H1 (cell line): Measurements from ENCODE around the gene ZNF763. TPM values are rescaled to one million over a fixed set of nuclear protein-coding genes. Genes with fewer than 3 reads are reported as not detected.

Source experiments
- ASH2L ChIP-seq: fragments of 200-600, 300-600 bp; sonication (generic); IDR thresholded peaks from one replicate; pipeline ENCODE4 v1.7.1; 2017; ENCODE audit warnings: low read length
- BACH1 ChIP-seq: IDR thresholded peaks from 2 replicates; pipeline ENCODE4 v1.6.1; 2012; ENCODE audit warnings: low read length, improper control_type of control experiment
- BRCA1 ChIP-seq: IDR thresholded peaks from 2 replicates; pipeline ENCODE4 v1.6.1; 2012; ENCODE audit warnings: low read depth, low read length, improper control_type of control experiment
- CTCF ChIP-seq, 3 experiments: IDR thresholded peaks; 1 replicate in 2 of 3; 2 replicates in 1 of 3; pipeline versions ENCODE4 v1.5.1 to v1.6.1; 2011; ENCODE audit warnings: low read length in 3 of 3, mild to moderate bottlenecking in 3 of 3, inconsistent platforms in 2 of 3, low read depth in 1 of 3, moderate library complexity in 1 of 3; ENCODE audit not compliant: insufficient read depth in 1 of 3; ENCODE audit errors: control extremely low read depth in 1 of 3
- EGR1 ChIP-seq: IDR thresholded peaks from 2 replicates; pipeline ENCODE4 v1.6.1; 2011; ENCODE audit warnings: low read depth, low read length, borderline replicate concordance
- FOSL1 ChIP-seq: IDR thresholded peaks from 2 replicates; pipeline ENCODE4 v1.6.1; 2011; ENCODE audit warnings: mild to moderate bottlenecking, low read depth, low read length, moderate library complexity; ENCODE audit not compliant: insufficient read depth
- RFX5 ChIP-seq: IDR thresholded peaks from 2 replicates; pipeline ENCODE4 v1.6.1; 2011; ENCODE audit warnings: low read depth, low read length, improper control_type of control experiment, borderline replicate concordance
- RXRA ChIP-seq: IDR thresholded peaks from 2 replicates; pipeline ENCODE4 v1.6.1; 2011; ENCODE audit warnings: low read depth, mild to moderate bottlenecking, low read length, moderate library complexity; ENCODE audit not compliant: insufficient read depth
- TAF7 ChIP-seq: optimal IDR thresholded peaks from 2 replicates; pipeline ENCODE3; 2011; ENCODE audit warnings: low read depth, mild to moderate bottlenecking, inconsistent platforms, low read length, moderate library complexity, borderline replicate concordance
- TBP ChIP-seq: IDR thresholded peaks from 2 replicates; pipeline ENCODE4 v1.6.1; 2011; ENCODE audit warnings: low read depth, low read length, improper control_type of control experiment
- polyA plus RNA-seq, 7 experiments: library from polyadenylated mRNA; depleted of rRNA in 3 of 7; stranded (reverse) in 5 of 7; unstranded in 2 of 7; fragments of >200 nt in 5 of 7; fragments of 200-250 nt in 2 of 7; gene quantifications; 1 replicate in 5 of 7; 2 replicates in 1 of 7; 4 replicates in 1 of 7; pipeline versions ENCODE4 v1.2.1 to v1.2.3, GENCODE V29; 2011 to 2013; ENCODE audit warnings: missing spikeins in 2 of 7, mixed read lengths in 2 of 7
- total RNA-seq: library from RNA; stranded (reverse); fragmentation: NEBNext Ultra II Directional; extraction: Animal tissue kit (Norgen Biotek cat#: 25700); gene quantifications from 2 replicates; pipeline ENCODE4 v1.2.1, GENCODE V29; 2021

The ZNF763 gene
- total and polyA plus RNA-seq, 2 of the 8 experiments (the other 6 are each of a cell fraction or from before 2014, with no cell fraction given) = 0.39 to 1.7 TPM

GRCh38 chr19:11963566-11964355 is 1.1 kb upstream of the ZNF763 start (continued):
- TF ChIP-seq TBP (peak; percentile 29; the same call in 1 of the 2 replicates), CTCF (IDR thresholded peaks at IDR 0.05; ENCODE audit: control extremely low read depth in 1 of 3, insufficient read depth in 1 of 3, low read depth in 1 of 3, low read length in 3 of 3) (peak; percentile 79 to 84 (median 80)), RXRA (no peak), TAF7 (no peak), FOSL1 (no peak), BACH1 (peak; percentile 41; the same call in 1 of the 2 replicates), BRCA1 (no peak), RFX5 (peak; percentile 31; the same call in 1 of the 2 replicates), ASH2L (no peak), EGR1 (no peak)
